HEK293 (cell line): ENCODE results near the gene CDK1.

Experiments
- CTCF ChIA-PET: fragments of 350-600 bp; formaldehyde crosslinking; extraction: SDS; loops from one replicate; lab custom pipeline; 2021; ENCODE audit warnings: antibody characterized with exemption; lab: Yijun Ruan, JAX
- POLR2A ChIA-PET: fragments of 300-600 bp; formaldehyde crosslinking; extraction: SDS; loops from one replicate; lab custom pipeline; 2020; ENCODE audit warnings: antibody characterized with exemption, inconsistent platforms; lab: Yijun Ruan, JAX
- H3K27ac ChIP-seq: fragments of 200-500 bp; sonication (Bioruptor generic); 2 replicates; pipeline ENCODE4 v1.5.1; 2014; ENCODE audit warnings: low read depth, low read length, control low read depth, inconsistent platforms; ENCODE audit errors: extremely low read depth
- H3K36me3 ChIP-seq, 2 experiments: fragments of 200-500 bp in 1 of 2; sonication (Bioruptor generic) in 1 of 2; 1 replicate in 1 of 2; 2 replicates in 1 of 2; pipeline ENCODE4 v1.5.1; 2014 to 2017; ENCODE audit warnings: inconsistent platforms in 2 of 2, low read length in 2 of 2; ENCODE audit not compliant: control insufficient read depth in 2 of 2, insufficient read depth in 1 of 2
- H3K4me1 ChIP-seq: fragments of 200-500 bp; sonication (Bioruptor generic); 2 replicates; pipeline ENCODE4 v1.5.1; 2014; ENCODE audit warnings: mild to moderate bottlenecking, low read length, inconsistent platforms; ENCODE audit not compliant: control insufficient read depth, insufficient read depth
- H3K4me3 ChIP-seq: 2 replicates; pipeline ENCODE4 v1.5.1; 2011; ENCODE audit warnings: low read depth, mild to moderate bottlenecking, control low read depth, low read length, moderate library complexity
- H3K9me3 ChIP-seq: fragments of 200-500 bp; sonication (Bioruptor generic); 2 replicates; pipeline ENCODE4 v1.5.1; 2014; ENCODE audit warnings: low read depth, low read length, inconsistent platforms; ENCODE audit not compliant: control insufficient read depth, insufficient read depth
- GFI1B ChIP-seq: fragments of 450-650 bp; formaldehyde crosslinking; IDR thresholded peaks from 2 replicates; pipeline ENCODE4 v1.5.1; 2016; ENCODE audit warnings: missing biosample characterization, missing genetic modification characterization
- GLIS1 ChIP-seq: fragments of 450-650 bp; formaldehyde crosslinking; IDR thresholded peaks from 2 replicates; pipeline ENCODE4 v1.5.1; 2016; ENCODE audit warnings: missing biosample characterization, missing genetic modification characterization
- HOXC10 ChIP-seq: sonication (generic); formaldehyde crosslinking; IDR thresholded peaks from 2 replicates; pipeline ENCODE4 v1.8.1; 2023; ENCODE audit warnings: mild to moderate bottlenecking, missing genetic modification reagents
- KLF9 ChIP-seq: fragments of 450-650 bp; formaldehyde crosslinking; IDR thresholded peaks from 2 replicates; pipeline ENCODE4 v1.5.1; 2016; ENCODE audit warnings: missing biosample characterization, missing genetic modification characterization, low read depth
- SALL2 ChIP-seq: fragments of 450-650 bp; formaldehyde crosslinking; IDR thresholded peaks from 2 replicates; pipeline ENCODE4 v1.5.0; 2017; ENCODE audit warnings: missing biosample characterization, mild to moderate bottlenecking, missing genetic modification characterization, borderline replicate concordance
- SETDB1 ChIP-seq: IDR thresholded peaks from one replicate; pipeline ENCODE4 v1.6.1; 2017; ENCODE audit warnings: mild to moderate bottlenecking, low read length, moderate library complexity, mixed read lengths; ENCODE audit not compliant: insufficient read length
- SP3 ChIP-seq: fragments of 450-650 bp; formaldehyde crosslinking; IDR thresholded peaks from 2 replicates; pipeline ENCODE4 v1.5.1; 2016; ENCODE audit warnings: missing biosample characterization, missing genetic modification characterization
- ZFHX2 ChIP-seq: fragments of 450-650 bp; formaldehyde crosslinking; conservative IDR thresholded peaks from 2 replicates; pipeline ENCODE4 v1.5.1; 2016; ENCODE audit warnings: missing biosample characterization, missing genetic modification characterization
- ZFP41 ChIP-seq: fragments of 450-650 bp; formaldehyde crosslinking; IDR thresholded peaks from 2 replicates; pipeline ENCODE4 v1.5.1; 2016; ENCODE audit warnings: missing biosample characterization, missing genetic modification characterization, borderline replicate concordance
- ZNF10 ChIP-seq: fragments of 450-650 bp; formaldehyde crosslinking; IDR thresholded peaks from 2 replicates; pipeline ENCODE4 v1.5.1; 2017; ENCODE audit warnings: missing biosample characterization, missing genetic modification characterization
- ZNF169 ChIP-seq: fragments of 450-650 bp; formaldehyde crosslinking; IDR thresholded peaks from 2 replicates; pipeline ENCODE4 v1.5.1; 2016; ENCODE audit warnings: missing biosample characterization, missing genetic modification characterization
- ZNF184 ChIP-seq: fragments of 450-650 bp; IDR thresholded peaks from 2 replicates; pipeline ENCODE4 v1.5.1; 2018; ENCODE audit warnings: missing biosample characterization, mild to moderate bottlenecking, missing genetic modification characterization
- ZNF19 ChIP-seq: fragments of 450-650 bp; formaldehyde crosslinking; IDR thresholded peaks from 2 replicates; pipeline ENCODE4; 2016; ENCODE audit warnings: missing biosample characterization, missing genetic modification characterization, low read depth
- ZNF239 ChIP-seq: fragments of 450-650 bp; formaldehyde crosslinking; IDR thresholded peaks from 2 replicates; pipeline ENCODE4 v1.5.1; 2016; ENCODE audit warnings: missing biosample characterization, missing genetic modification characterization
- ZNF664 ChIP-seq: fragments of 450-650 bp; formaldehyde crosslinking; IDR thresholded peaks from 2 replicates; pipeline ENCODE4 v1.5.1; 2016; ENCODE audit warnings: missing biosample characterization, missing genetic modification characterization
- ZNF76 ChIP-seq: fragments of 450-650 bp; formaldehyde crosslinking; IDR thresholded peaks from 2 replicates; pipeline ENCODE4; 2016; ENCODE audit warnings: low read depth, missing biosample characterization, missing genetic modification characterization, borderline replicate concordance
- ZNF777 ChIP-seq: fragments of 450-650 bp; formaldehyde crosslinking; IDR thresholded peaks from 2 replicates; pipeline ENCODE4 v1.5.1; 2017; ENCODE audit warnings: missing biosample characterization, missing genetic modification characterization, borderline replicate concordance
- ZSCAN16 ChIP-seq: fragments of 450-650 bp; formaldehyde crosslinking; IDR thresholded peaks from 2 replicates; pipeline ENCODE4 v1.5.1; 2016; ENCODE audit warnings: missing biosample characterization, missing genetic modification characterization
- TF ChIP-seq, protein P1 (sequence below): fragments of 450-650 bp; formaldehyde crosslinking; IDR thresholded peaks from 2 replicates; pipeline ENCODE4 v1.5.1; 2016; ENCODE audit warnings: missing biosample characterization, missing genetic modification characterization, borderline replicate concordance
- TF ChIP-seq, protein P2 (sequence below): fragments of 450-650 bp; formaldehyde crosslinking; IDR thresholded peaks from 2 replicates; pipeline ENCODE4 v1.5.1; 2016; ENCODE audit warnings: missing biosample characterization, missing genetic modification characterization
- TF ChIP-seq, protein P3 (sequence below): fragments of 450-650 bp; formaldehyde crosslinking; IDR thresholded peaks from 2 replicates; pipeline ENCODE4 v1.5.1; 2016; ENCODE audit warnings: missing biosample characterization, missing genetic modification characterization, borderline replicate concordance

Gene CDK1

DNA sequence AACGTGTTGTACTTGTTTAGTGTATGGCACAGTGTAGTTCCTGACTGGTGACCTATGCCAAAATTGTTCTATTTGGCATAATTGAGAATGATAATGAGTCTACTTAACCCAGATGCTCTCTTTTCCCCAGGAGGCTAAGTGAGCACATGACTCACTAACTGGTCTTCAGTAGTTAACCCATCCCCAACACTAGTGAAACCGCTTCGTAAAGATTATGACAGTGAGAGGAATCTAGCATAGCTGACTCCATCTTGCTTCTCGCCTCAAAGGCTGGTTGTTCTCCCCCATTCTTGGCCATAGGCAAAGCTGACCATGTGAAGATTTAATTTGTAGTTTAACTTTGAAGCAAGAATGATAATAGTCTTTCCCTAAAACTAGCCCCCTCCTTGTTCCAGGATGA, 47.2 kb downstream of the CDK1 start:
- POLR2A ChIA-PET, result no interaction called here
- H3K36me3 ChIP-seq, result no peaks in the 10 kb centered on the region
- H3K4me1 ChIP-seq, result no peaks in the 10 kb centered on the region
- H3K9me3 ChIP-seq, result no peaks in the 10 kb centered on the region
- no peak for TF ChIP-seq ZNF664
- no peak for TF ChIP-seq ZNF184 (tag by site-specific recombination)
- no peak for TF ChIP-seq GLIS1 (tag by site-specific recombination)
- no peak for TF ChIP-seq ZFHX2
- no peak for TF ChIP-seq KLF9
- TF ChIP-seq ZNF239 (tag by site-specific recombination), result no peak
- no peak for TF ChIP-seq ZNF169
- no peak for TF ChIP-seq SALL2 (tag by site-specific recombination)
- TF ChIP-seq ZNF777, result no peak
- TF ChIP-seq ZNF10, result no peak
- no peak overlapping the region for H3K4me3 ChIP-seq
- no peak overlapping the region for H3K27ac ChIP-seq
- CTCF ChIA-PET, result no interaction called here

DNA sequence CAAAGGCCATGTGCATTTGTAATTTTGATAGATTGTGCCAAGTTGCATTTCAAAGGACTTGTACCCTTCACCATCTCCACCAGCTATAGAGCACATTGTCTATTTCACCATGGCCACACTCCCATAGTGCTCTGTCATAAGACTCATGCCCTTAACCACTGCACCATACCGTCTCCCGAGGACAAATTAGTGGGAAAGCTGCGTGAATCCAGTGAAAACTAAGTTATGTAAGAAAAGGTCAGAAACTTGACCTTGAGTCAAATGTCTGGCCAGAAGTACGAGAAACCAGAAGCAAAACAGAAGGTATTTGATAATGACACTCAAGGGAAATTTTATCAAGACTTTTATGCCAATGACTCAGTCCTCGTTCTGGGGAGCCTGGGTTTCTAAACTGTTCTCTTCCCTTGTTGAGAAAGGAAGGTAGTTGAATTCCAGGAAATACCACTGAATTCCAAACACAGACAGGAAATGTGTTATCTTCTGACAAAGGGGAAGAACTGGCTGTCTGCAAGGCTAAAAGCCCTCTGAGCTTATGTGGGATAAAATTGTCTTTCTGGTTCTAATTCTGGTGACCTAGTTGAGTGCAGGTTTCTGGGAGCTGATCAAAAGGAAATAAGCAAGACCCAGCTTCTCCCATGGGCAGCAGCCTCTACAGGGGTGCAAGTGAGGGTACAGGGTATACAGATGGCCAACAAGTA, 49.7 kb downstream of the CDK1 start:
- H3K4me1 ChIP-seq, result no peaks in the 10 kb centered on the region
- no peak overlapping the region for H3K4me3 ChIP-seq
- POLR2A ChIA-PET, result no interaction called here
- no peak overlapping the region for H3K27ac ChIP-seq
- CTCF ChIA-PET, result no interaction called here
- no peak for TF ChIP-seq SP3
- no peak for TF ChIP-seq ZNF76 (tag by site-specific recombination)
- no peak for TF ChIP-seq SETDB1
- TF ChIP-seq ZSCAN16 (tag by site-specific recombination), result no peak
- no peak for TF ChIP-seq GFI1B (tag by site-specific recombination)
- TF ChIP-seq, protein P1, sequence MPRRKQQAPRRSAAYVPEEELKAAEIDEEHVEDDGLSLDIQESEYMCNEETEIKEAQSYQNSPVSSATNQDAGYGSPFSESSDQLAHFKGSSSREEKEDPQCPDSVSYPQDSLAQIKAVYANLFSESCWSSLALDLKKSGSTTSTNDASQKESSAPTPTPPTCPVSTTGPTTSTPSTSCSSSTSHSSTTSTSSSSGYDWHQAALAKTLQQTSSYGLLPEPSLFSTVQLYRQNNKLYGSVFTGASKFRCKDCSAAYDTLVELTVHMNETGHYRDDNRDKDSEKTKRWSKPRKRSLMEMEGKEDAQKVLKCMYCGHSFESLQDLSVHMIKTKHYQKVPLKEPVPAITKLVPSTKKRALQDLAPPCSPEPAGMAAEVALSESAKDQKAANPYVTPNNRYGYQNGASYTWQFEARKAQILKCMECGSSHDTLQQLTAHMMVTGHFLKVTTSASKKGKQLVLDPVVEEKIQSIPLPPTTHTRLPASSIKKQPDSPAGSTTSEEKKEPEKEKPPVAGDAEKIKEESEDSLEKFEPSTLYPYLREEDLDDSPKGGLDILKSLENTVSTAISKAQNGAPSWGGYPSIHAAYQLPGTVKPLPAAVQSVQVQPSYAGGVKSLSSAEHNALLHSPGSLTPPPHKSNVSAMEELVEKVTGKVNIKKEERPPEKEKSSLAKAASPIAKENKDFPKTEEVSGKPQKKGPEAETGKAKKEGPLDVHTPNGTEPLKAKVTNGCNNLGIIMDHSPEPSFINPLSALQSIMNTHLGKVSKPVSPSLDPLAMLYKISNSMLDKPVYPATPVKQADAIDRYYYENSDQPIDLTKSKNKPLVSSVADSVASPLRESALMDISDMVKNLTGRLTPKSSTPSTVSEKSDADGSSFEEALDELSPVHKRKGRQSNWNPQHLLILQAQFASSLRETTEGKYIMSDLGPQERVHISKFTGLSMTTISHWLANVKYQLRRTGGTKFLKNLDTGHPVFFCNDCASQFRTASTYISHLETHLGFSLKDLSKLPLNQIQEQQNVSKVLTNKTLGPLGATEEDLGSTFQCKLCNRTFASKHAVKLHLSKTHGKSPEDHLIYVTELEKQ, result no peak
- no peak for TF ChIP-seq HOXC10 (CRISPR knock-in tag)
- TF ChIP-seq, protein P2, sequence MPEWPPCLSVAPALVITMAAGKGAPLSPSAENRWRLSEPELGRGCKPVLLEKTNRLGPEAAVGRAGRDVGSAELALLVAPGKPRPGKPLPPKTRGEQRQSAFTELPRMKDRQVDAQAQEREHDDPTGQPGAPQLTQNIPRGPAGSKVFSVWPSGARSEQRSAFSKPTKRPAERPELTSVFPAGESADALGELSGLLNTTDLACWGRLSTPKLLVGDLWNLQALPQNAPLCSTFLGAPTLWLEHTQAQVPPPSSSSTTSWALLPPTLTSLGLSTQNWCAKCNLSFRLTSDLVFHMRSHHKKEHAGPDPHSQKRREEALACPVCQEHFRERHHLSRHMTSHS (tag by site-specific recombination), result no peak
- TF ChIP-seq, protein P3, sequence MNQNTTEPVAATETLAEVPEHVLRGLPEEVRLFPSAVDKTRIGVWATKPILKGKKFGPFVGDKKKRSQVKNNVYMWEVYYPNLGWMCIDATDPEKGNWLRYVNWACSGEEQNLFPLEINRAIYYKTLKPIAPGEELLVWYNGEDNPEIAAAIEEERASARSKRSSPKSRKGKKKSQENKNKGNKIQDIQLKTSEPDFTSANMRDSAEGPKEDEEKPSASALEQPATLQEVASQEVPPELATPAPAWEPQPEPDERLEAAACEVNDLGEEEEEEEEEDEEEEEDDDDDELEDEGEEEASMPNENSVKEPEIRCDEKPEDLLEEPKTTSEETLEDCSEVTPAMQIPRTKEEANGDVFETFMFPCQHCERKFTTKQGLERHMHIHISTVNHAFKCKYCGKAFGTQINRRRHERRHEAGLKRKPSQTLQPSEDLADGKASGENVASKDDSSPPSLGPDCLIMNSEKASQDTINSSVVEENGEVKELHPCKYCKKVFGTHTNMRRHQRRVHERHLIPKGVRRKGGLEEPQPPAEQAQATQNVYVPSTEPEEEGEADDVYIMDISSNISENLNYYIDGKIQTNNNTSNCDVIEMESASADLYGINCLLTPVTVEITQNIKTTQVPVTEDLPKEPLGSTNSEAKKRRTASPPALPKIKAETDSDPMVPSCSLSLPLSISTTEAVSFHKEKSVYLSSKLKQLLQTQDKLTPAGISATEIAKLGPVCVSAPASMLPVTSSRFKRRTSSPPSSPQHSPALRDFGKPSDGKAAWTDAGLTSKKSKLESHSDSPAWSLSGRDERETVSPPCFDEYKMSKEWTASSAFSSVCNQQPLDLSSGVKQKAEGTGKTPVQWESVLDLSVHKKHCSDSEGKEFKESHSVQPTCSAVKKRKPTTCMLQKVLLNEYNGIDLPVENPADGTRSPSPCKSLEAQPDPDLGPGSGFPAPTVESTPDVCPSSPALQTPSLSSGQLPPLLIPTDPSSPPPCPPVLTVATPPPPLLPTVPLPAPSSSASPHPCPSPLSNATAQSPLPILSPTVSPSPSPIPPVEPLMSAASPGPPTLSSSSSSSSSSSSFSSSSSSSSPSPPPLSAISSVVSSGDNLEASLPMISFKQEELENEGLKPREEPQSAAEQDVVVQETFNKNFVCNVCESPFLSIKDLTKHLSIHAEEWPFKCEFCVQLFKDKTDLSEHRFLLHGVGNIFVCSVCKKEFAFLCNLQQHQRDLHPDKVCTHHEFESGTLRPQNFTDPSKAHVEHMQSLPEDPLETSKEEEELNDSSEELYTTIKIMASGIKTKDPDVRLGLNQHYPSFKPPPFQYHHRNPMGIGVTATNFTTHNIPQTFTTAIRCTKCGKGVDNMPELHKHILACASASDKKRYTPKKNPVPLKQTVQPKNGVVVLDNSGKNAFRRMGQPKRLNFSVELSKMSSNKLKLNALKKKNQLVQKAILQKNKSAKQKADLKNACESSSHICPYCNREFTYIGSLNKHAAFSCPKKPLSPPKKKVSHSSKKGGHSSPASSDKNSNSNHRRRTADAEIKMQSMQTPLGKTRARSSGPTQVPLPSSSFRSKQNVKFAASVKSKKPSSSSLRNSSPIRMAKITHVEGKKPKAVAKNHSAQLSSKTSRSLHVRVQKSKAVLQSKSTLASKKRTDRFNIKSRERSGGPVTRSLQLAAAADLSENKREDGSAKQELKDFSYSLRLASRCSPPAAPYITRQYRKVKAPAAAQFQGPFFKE (tag by site-specific recombination), result no peak
- no peak for TF ChIP-seq ZFP41 (tag by site-specific recombination)
- TF ChIP-seq ZNF19 (tag by site-specific recombination), result no peak
- TF ChIP-seq, all 188 proteins: peak for 0
- no peaks in the 10 kb centered on the region for H3K9me3 ChIP-seq
- H3K36me3 ChIP-seq, result no peaks in the 10 kb centered on the region
